Measurements from ENCODE around the gene TNFAIP8L3. TPM values are rescaled to one million over a fixed set of nuclear protein-coding genes. Genes with fewer than 3 reads are reported as not detected.

Gene TNFAIP8L3
- total RNA-seq, 1 experiment from 2014 or later: not detected

DNA sequence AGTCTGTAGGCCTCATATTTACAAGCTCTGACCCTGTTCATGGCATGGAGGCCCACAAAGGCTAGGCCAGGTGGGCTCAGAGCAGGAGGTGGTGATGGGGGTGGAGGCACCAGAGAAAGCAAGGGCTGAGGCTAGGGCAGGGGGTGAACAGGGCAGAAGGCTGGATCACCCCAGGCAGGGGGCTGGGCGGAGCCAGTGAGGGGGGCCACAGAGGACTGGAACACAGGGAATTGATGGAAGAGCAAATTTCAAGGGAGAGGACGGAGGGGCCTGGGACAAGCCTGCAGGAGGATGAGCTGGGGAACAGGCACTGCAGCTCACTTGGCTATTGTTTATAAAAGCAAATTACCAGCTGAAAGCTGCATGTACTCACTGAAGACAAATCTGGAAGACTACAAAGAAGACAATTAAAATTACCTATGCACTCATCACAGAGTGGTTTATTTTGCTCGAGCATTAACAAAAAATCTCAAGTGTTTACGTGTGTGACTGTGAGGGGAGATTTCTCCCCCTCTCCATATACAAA lies 11.0 kb downstream of the TNFAIP8L3 start:
- H3K27ac ChIP-seq (ENCODE audit: low read length): no peak overlapping the region
- no peak overlapping the region for H2AFZ ChIP-seq (ENCODE audit: low read length)
- no peaks in the 10 kb centered on the region for H3K79me2 ChIP-seq (ENCODE audit: low read length)
- H3K9ac ChIP-seq (ENCODE audit: low read length): no peak overlapping the region
- H3K9me2 ChIP-seq (replicated peaks; ENCODE audit: insufficient read depth, low read length): no peaks in the 10 kb centered on the region
- no peaks in the 10 kb centered on the region for H3K9me3 ChIP-seq (ENCODE audit: low read length)
- H3K36me3 ChIP-seq (ENCODE audit: insufficient read depth, low read length): no peaks in the 10 kb centered on the region
- H3K4me2 ChIP-seq (ENCODE audit: low read depth, low read length, poor library complexity, severe bottlenecking): no peak overlapping the region
- DNase-seq: no peak
- no peaks in the 10 kb centered on the region for H3K4me1 ChIP-seq (ENCODE audit: low read length)
- H3K27me3 ChIP-seq (ENCODE audit: low read length): no peaks in the 10 kb centered on the region
- no peak overlapping the region for H3K4me3 ChIP-seq (ENCODE audit: low read length)
- H4K20me1 ChIP-seq (ENCODE audit: insufficient read depth, low read depth, low read length): no peaks in the 10 kb centered on the region

GRCh38 chr15:51082246-51082645 lies 12.5 kb downstream of the TNFAIP8L3 start:
- no peak overlapping the region for H3K4me2 ChIP-seq (ENCODE audit: low read depth, low read length, poor library complexity, severe bottlenecking)

GRCh38 chr15:51080286-51080685 lies 14.4 kb downstream of the TNFAIP8L3 start:
- no peak overlapping the region for H3K9ac ChIP-seq (ENCODE audit: low read length)
- no peaks in the 10 kb centered on the region for H4K20me1 ChIP-seq (ENCODE audit: insufficient read depth, low read depth, low read length)
- no peaks in the 10 kb centered on the region for H3K4me1 ChIP-seq (ENCODE audit: low read length)
- H3K36me3 ChIP-seq (ENCODE audit: insufficient read depth, low read length): no peaks in the 10 kb centered on the region
- H3K4me3 ChIP-seq (ENCODE audit: low read length): no peak overlapping the region
- DNase-seq: no peak
- H3K9me3 ChIP-seq (ENCODE audit: low read length): no peaks in the 10 kb centered on the region
- no peaks in the 10 kb centered on the region for H3K27me3 ChIP-seq (ENCODE audit: low read length)
- no peak overlapping the region for H2AFZ ChIP-seq (ENCODE audit: low read length)
- H3K9me2 ChIP-seq (replicated peaks; ENCODE audit: insufficient read depth, low read length): no peaks in the 10 kb centered on the region
- H3K79me2 ChIP-seq (ENCODE audit: low read length): no peaks in the 10 kb centered on the region
- no peak overlapping the region for H3K4me2 ChIP-seq (ENCODE audit: low read depth, low read length, poor library complexity, severe bottlenecking)
- H3K27ac ChIP-seq (ENCODE audit: low read length): no peak overlapping the region

More at GRCh38 chr15:51082246-51082645, 12.5 kb downstream of the TNFAIP8L3 start:
- H3K4me1 ChIP-seq (ENCODE audit: low read length): no peaks in the 10 kb centered on the region
- DNase-seq: no peak
- H3K36me3 ChIP-seq (ENCODE audit: insufficient read depth, low read length): no peaks in the 10 kb centered on the region
- no peaks in the 10 kb centered on the region for H3K9me3 ChIP-seq (ENCODE audit: low read length)
- H3K27ac ChIP-seq (ENCODE audit: low read length): no peak overlapping the region
- H3K79me2 ChIP-seq (ENCODE audit: low read length): no peaks in the 10 kb centered on the region
- H3K4me3 ChIP-seq (ENCODE audit: low read length): no peak overlapping the region
- no peak overlapping the region for H3K9ac ChIP-seq (ENCODE audit: low read length)
- H4K20me1 ChIP-seq (ENCODE audit: insufficient read depth, low read depth, low read length): no peaks in the 10 kb centered on the region
- no peak overlapping the region for H2AFZ ChIP-seq (ENCODE audit: low read length)
- no peaks in the 10 kb centered on the region for H3K27me3 ChIP-seq (ENCODE audit: low read length)
- H3K9me2 ChIP-seq (replicated peaks; ENCODE audit: insufficient read depth, low read length): no peaks in the 10 kb centered on the region

- no peak overlapping the region for H3K4me3 ChIP-seq (ENCODE audit: low read length)
- no peak overlapping the region for H3K27ac ChIP-seq (ENCODE audit: low read length)
- DNase-seq: no peak
- H3K9me2 ChIP-seq (replicated peaks; ENCODE audit: insufficient read depth, low read length): no peaks in the 10 kb centered on the region
- no peak overlapping the region for H3K4me2 ChIP-seq (ENCODE audit: low read depth, low read length, poor library complexity, severe bottlenecking)
- no peaks in the 10 kb centered on the region for H3K4me1 ChIP-seq (ENCODE audit: low read length)
- H3K79me2 ChIP-seq (ENCODE audit: low read length): no peaks in the 10 kb centered on the region
- no peaks in the 10 kb centered on the region for H3K9me3 ChIP-seq (ENCODE audit: low read length)
- no peaks in the 10 kb centered on the region for H4K20me1 ChIP-seq (ENCODE audit: insufficient read depth, low read depth, low read length)
- H3K36me3 ChIP-seq (ENCODE audit: insufficient read depth, low read length): no peaks in the 10 kb centered on the region
- H2AFZ ChIP-seq (ENCODE audit: low read length): no peak overlapping the region
- H3K9ac ChIP-seq (ENCODE audit: low read length): no peak overlapping the region
- no peaks in the 10 kb centered on the region for H3K27me3 ChIP-seq (ENCODE audit: low read length)
Observed at GRCh38 chr15:51079226-51079625, 15.5 kb downstream of the TNFAIP8L3 start.

GRCh38 chr15:51077221-51078153 lies 17.2 kb downstream of the TNFAIP8L3 start:
- Histone ChIP-seq H3K9me2 (replicated peaks; ENCODE audit: insufficient read depth, low read length) (no peaks in the 10 kb centered on the region), H3K27me3 (ENCODE audit: low read length) (no peaks in the 10 kb centered on the region), H3K27ac (ENCODE audit: low read length) (no peak overlapping the region), H3K9ac (ENCODE audit: low read length) (no peak overlapping the region), H3K79me2 (ENCODE audit: low read length) (no peaks in the 10 kb centered on the region), H3K4me2 (ENCODE audit: low read depth, low read length, poor library complexity, severe bottlenecking) (no peak overlapping the region), H3K4me3 (ENCODE audit: low read length) (no peak overlapping the region), H3K9me3 (ENCODE audit: low read length) (no peaks in the 10 kb centered on the region), H3K4me1 (ENCODE audit: low read length) (no peaks in the 10 kb centered on the region), H4K20me1 (ENCODE audit: insufficient read depth, low read depth, low read length) (no peaks in the 10 kb centered on the region), H2AFZ (ENCODE audit: low read length) (no peak overlapping the region), H3K36me3 (ENCODE audit: insufficient read depth, low read length) (no peaks in the 10 kb centered on the region)
- no peak for DNase-seq

- no peaks in the 10 kb centered on the region for H3K79me2 ChIP-seq (ENCODE audit: low read length)
- H3K27ac ChIP-seq (ENCODE audit: low read length): no peak overlapping the region
- H3K9ac ChIP-seq (ENCODE audit: low read length): no peak overlapping the region
Observed at GRCh38 chr15:51076524-51077220, 18.0 kb downstream of the TNFAIP8L3 start.

DNA sequence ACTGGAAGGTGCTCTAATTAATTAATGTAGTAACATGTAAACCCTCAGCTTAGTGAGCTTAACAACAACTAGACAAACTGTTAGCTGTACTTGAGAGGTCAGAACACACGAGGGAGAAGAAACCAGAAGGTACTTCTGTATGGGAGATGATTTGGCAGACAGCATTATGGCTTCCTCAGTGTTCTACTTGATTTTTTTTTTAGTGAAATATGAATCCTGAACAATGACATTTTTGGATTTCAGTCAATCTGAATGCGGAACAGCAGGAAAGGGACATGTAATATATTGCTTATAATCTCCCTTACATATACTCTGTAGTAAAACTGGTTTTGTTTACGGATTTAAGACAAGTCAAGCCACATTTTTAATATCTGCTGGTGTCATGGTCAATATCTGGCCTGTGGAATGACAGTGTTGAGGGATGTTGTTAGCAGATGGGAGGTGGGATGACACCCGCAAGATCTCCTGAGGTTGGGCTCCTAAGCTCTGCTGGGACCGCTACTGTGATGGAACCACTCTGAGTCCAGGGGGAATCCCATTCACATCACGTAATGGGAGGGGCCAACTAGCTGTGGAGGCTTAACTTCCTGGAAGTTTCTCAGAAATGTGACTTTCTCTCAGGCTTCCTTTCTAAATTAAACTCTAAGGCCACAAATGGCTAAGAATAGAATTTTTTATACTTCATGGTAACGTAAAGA lies 18.7 kb downstream of the TNFAIP8L3 start:
- no peaks in the 10 kb centered on the region for H3K79me2 ChIP-seq (ENCODE audit: low read length)
- H3K4me3 ChIP-seq (ENCODE audit: low read length): no peak overlapping the region
- no peak overlapping the region for H3K27ac ChIP-seq (ENCODE audit: low read length)
- no peaks in the 10 kb centered on the region for H3K4me1 ChIP-seq (ENCODE audit: low read length)
- no peaks in the 10 kb centered on the region for H3K9me2 ChIP-seq (replicated peaks; ENCODE audit: insufficient read depth, low read length)
- no peak for DNase-seq
- no peaks in the 10 kb centered on the region for H3K27me3 ChIP-seq (ENCODE audit: low read length)
- H3K9ac ChIP-seq (ENCODE audit: low read length): no peak overlapping the region
- H3K36me3 ChIP-seq (ENCODE audit: insufficient read depth, low read length): no peaks in the 10 kb centered on the region
- H4K20me1 ChIP-seq (ENCODE audit: insufficient read depth, low read depth, low read length): no peaks in the 10 kb centered on the region
- H3K4me2 ChIP-seq (ENCODE audit: low read depth, low read length, poor library complexity, severe bottlenecking): no peak overlapping the region
- H3K9me3 ChIP-seq (ENCODE audit: low read length): no peaks in the 10 kb centered on the region
- H2AFZ ChIP-seq (ENCODE audit: low read length): 0 out of 2 replicates have a peak overlapping the region, but pooled peaks have one; percentile 41

More at GRCh38 chr15:51076524-51077220, 18.0 kb downstream of the TNFAIP8L3 start:
- Histone ChIP-seq H3K36me3 (ENCODE audit: insufficient read depth, low read length) (no peaks in the 10 kb centered on the region), H2AFZ (ENCODE audit: low read length) (no peak overlapping the region), H3K4me3 (ENCODE audit: low read length) (no peak overlapping the region), H3K27me3 (ENCODE audit: low read length) (no peaks in the 10 kb centered on the region), H3K9me2 (replicated peaks; ENCODE audit: insufficient read depth, low read length) (no peaks in the 10 kb centered on the region), H4K20me1 (ENCODE audit: insufficient read depth, low read depth, low read length) (no peaks in the 10 kb centered on the region), H3K4me2 (ENCODE audit: low read depth, low read length, poor library complexity, severe bottlenecking) (no peak overlapping the region), H3K9me3 (ENCODE audit: low read length) (no peaks in the 10 kb centered on the region), H3K4me1 (ENCODE audit: low read length) (no peaks in the 10 kb centered on the region)
- DNase-seq: no peak

- DNase-seq: no peak
- no peak overlapping the region for H3K4me2 ChIP-seq (ENCODE audit: low read depth, low read length, poor library complexity, severe bottlenecking)
- H3K9me2 ChIP-seq (replicated peaks; ENCODE audit: insufficient read depth, low read length): no peaks in the 10 kb centered on the region
- no peaks in the 10 kb centered on the region for H3K4me1 ChIP-seq (ENCODE audit: low read length)
- no peak overlapping the region for H2AFZ ChIP-seq (ENCODE audit: low read length)
- no peaks in the 10 kb centered on the region for H4K20me1 ChIP-seq (ENCODE audit: insufficient read depth, low read depth, low read length)
- no peaks in the 10 kb centered on the region for H3K36me3 ChIP-seq (ENCODE audit: insufficient read depth, low read length)
- H3K79me2 ChIP-seq (ENCODE audit: low read length): no peaks in the 10 kb centered on the region
- no peak overlapping the region for H3K27ac ChIP-seq (ENCODE audit: low read length)
- no peak overlapping the region for H3K9ac ChIP-seq (ENCODE audit: low read length)
- no peak overlapping the region for H3K4me3 ChIP-seq (ENCODE audit: low read length)
- no peaks in the 10 kb centered on the region for H3K27me3 ChIP-seq (ENCODE audit: low read length)
- H3K9me3 ChIP-seq (ENCODE audit: low read length): no peaks in the 10 kb centered on the region
Observed at GRCh38 chr15:51075364-51075763, 19.3 kb downstream of the TNFAIP8L3 start.
